HL-60/S4 (cell line): Measurements from ENCODE around the gene TRIM9.

Experiments used
- in situ Hi-C: fragments of 300-500 bp; cut with MboI; formaldehyde crosslinking; loops from 2 replicates; pipeline ENCODE4 v1.14.3; 2022; ENCODE audit warnings: low sequenced_read_pairs

TRIM9 gene

GRCh38 chr14:50937800-50938199, 157.1 kb downstream of the TRIM9 start:
- in situ Hi-C loops = no loop called here

- in situ Hi-C loops = no loop called here
These were observed 157.6 kb downstream of the TRIM9 start for GRCh38 chr14:50937325-50937724.

- in situ Hi-C loops = no loop called here
These were observed 158.0 kb downstream of the TRIM9 start for GRCh38 chr14:50936882-50937281.

DNA sequence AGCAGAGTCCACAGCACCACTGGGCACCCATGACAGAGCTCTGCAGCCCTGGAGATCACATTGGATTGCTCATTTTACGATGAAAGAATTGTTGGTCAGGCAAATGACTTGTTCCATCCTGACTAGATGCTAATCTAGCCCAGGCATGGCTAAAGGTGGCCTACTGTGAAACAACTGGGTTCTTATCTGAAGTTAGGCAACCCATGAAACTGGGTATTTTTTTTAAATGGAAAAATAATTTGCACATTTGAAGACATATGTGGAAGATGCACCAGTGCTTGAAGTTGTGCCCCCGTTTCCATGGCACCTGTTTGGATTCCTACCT, 158.9 kb downstream of the TRIM9 start:
- in situ Hi-C loops = no loop called here

DNA sequence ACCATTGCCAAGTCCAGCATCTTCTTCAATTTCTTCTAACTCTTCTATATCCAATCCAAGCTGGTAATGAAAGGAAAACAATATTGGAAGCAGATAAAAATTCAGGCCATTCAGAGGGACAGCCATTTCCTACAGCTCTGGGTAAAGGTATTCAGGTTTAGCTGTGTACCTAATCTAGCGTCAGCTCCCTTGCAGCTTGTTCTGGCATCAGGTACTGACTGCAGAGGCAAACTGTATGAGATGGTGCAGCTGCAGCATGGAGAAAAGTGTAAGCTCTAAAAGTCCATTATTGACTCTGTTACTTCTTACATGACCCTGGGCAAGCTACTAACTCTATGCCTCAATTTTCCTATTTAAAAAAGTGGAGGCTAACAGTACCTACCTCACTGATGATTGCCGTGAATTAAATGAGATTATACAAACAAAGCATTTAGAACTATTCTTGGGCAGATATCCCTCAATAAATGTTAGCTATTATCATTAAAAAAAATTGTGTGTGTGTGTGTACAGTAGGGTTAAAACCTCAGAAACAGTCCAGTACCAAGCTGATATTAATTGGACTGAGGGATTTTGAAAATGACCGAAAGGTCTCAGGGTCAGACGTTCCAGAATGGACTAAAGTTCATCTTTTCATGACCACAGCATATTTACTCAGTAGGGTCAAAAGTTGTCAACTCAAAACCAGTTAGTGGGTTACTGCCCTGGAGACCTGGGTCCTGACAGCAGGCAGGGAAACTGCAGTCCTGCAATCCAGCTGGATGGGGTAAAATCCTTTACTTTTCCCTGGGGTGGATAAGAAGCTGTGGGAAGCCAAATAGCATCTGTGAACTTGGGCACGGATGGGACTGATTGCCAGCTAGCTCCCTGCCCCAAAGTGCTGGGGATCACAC, 159.5 kb downstream of the TRIM9 start:
- in situ Hi-C loops = no loop called here

- in situ Hi-C loops = no loop called here
These were observed 162.1 kb downstream of the TRIM9 start for GRCh38 chr14:50932592-50933495.

- in situ Hi-C loops = no loop called here
These were observed 162.7 kb downstream of the TRIM9 start for GRCh38 chr14:50932156-50932555.

- in situ Hi-C loops = no loop called here
These were observed 163.3 kb downstream of the TRIM9 start for GRCh38 chr14:50931559-50931958.

DNA sequence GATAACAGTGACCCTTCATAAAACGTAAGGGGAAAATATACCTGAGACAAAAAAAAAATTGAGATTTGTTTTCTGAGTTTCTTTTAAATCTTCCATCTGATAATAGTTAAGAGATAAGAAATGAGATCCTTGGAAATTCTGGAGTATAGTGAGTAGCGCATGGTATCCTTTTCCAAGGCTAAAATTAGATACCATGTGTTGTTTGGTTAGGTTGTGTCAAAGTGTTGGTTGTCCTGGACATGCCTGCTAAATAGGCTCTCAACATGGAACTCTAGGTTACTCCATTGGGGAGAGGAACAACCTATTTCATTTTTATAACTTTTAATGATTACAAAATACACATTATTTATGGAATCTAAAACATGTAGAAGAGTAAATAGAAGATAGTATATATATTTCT, 165.4 kb downstream of the TRIM9 start:
- in situ Hi-C loops = no loop called here

- in situ Hi-C loops = no loop called here
These were observed 166.8 kb downstream of the TRIM9 start for GRCh38 chr14:50928002-50928635.

GRCh38 chr14:50926851-50927386, 168.0 kb downstream of the TRIM9 start:
- in situ Hi-C loops = no loop called here
